Measurements from ENCODE around the gene MGAT5B. TPM values are rescaled to one million over a fixed set of nuclear protein-coding genes. Genes with fewer than 3 reads are reported as not detected.

Gene MGAT5B
- total RNA-seq, 2 donors from 2014 or later = 0.14 to 4.1 TPM

DNA sequence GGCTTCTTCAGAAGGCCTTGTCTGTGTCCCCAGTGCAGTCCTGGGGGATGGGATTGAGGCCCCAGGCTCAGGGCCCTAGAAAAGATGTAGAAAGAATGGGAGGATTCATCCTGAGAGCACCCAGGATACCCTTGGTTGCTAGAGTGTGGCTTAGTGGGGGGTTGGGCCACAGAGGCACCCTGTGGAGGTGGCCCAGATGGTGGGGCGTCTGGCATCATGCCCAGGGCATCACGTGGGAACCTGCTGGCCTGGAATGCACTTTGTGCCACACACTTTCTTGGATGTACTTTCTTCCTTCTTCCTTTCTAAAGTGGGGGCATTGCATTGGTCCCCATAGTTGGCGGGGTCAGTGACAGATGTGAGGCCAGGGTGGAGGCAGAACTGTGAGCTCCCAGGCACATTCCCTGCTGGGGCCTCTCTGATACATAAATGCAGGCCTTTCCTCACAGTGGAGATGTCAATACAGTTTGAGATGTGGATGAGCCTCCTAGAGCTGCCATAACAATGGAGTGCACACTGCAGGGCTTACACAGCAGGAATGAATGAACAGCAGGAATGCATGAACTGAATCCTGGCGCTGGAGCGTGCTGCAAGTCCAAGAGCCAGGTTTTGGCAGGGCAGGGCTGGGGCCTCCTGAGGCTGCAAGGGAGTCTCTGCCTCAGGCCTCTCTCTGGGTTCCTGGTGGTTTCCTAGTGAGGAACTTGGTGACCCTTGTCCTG is 43.3 kb downstream of the MGAT5B start:
- no peak for DNase-seq (ENCODE audit: low spot score)
- Histone ChIP-seq H3K9me3 (no peaks in the 10 kb centered on the region), H3K36me3 (no peaks in the 10 kb centered on the region), H3K4me3 (no peak overlapping the region), H3K27me3 (replicated peaks; ENCODE audit: insufficient read depth) (no peaks in the 10 kb centered on the region), H3K4me1 (replicated peaks) (no peaks in the 10 kb centered on the region), H3K27ac (no peak overlapping the region)
- intact Hi-C loops (cut with DNase I) = no loop called here
- WGBS = 57% methylated on average over 5 of the region's 5 CpGs
- TF ChIP-seq POLR2AphosphoS5 (IDR thresholded peaks at IDR 0.05) = no peak
- TF ChIP-seq POLR2A (IDR thresholded peaks at IDR 0.05) = no peak
- TF ChIP-seq, protein P1, sequence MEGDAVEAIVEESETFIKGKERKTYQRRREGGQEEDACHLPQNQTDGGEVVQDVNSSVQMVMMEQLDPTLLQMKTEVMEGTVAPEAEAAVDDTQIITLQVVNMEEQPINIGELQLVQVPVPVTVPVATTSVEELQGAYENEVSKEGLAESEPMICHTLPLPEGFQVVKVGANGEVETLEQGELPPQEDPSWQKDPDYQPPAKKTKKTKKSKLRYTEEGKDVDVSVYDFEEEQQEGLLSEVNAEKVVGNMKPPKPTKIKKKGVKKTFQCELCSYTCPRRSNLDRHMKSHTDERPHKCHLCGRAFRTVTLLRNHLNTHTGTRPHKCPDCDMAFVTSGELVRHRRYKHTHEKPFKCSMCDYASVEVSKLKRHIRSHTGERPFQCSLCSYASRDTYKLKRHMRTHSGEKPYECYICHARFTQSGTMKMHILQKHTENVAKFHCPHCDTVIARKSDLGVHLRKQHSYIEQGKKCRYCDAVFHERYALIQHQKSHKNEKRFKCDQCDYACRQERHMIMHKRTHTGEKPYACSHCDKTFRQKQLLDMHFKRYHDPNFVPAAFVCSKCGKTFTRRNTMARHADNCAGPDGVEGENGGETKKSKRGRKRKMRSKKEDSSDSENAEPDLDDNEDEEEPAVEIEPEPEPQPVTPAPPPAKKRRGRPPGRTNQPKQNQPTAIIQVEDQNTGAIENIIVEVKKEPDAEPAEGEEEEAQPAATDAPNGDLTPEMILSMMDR (IDR thresholded peaks at IDR 0.05) = no peak

GRCh38 chr17:76912421-76913164 is 44.4 kb downstream of the MGAT5B start:
- no peaks in the 10 kb centered on the region for H3K36me3 ChIP-seq
- TF ChIP-seq, protein P1 (IDR thresholded peaks at IDR 0.05) = no peak
- TF ChIP-seq POLR2AphosphoS5 (IDR thresholded peaks at IDR 0.05) = no peak
- no peaks in the 10 kb centered on the region for H3K27me3 ChIP-seq (replicated peaks; ENCODE audit: insufficient read depth)
- H3K4me3 ChIP-seq = no peak overlapping the region
- no peaks in the 10 kb centered on the region for H3K4me1 ChIP-seq (replicated peaks)
- H3K27ac ChIP-seq = no peak overlapping the region
- intact Hi-C loops (cut with DNase I) = no loop called here
- WGBS = 84% methylated on average over 28 of the region's 28 CpGs
- DNase-seq (ENCODE audit: low spot score) = no peak
- no peaks in the 10 kb centered on the region for H3K9me3 ChIP-seq

DNA sequence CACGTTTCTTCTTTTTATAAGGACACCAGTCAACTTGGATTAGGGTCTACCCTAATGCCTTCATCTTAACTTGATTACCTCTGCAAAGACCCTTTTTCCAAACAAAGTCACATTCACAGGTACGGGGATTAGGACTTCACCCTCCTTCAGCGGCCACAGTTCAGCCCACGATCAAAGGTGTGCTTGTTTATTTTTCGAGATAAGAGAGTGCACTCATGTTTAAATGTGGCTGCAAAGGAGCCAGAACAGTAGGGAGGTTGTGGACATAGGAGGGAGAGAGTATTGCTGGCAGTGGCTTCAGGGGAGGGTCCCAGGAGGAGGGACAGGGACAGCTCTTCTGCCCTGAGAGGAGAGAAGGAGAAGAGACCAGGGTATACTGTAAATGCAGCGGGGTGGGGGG is 46.7 kb downstream of the MGAT5B start:
- Histone ChIP-seq H3K9me3 (no peaks in the 10 kb centered on the region), H3K4me1 (replicated peaks) (no peaks in the 10 kb centered on the region), H3K27ac (no peak overlapping the region), H3K4me3 (no peak overlapping the region), H3K27me3 (replicated peaks; ENCODE audit: insufficient read depth) (no peaks in the 10 kb centered on the region), H3K36me3 (no peaks in the 10 kb centered on the region)
- DNase-seq (ENCODE audit: low spot score) = no peak
- TF ChIP-seq POLR2A (IDR thresholded peaks at IDR 0.05) (no peak), POLR2AphosphoS5 (IDR thresholded peaks at IDR 0.05) (no peak)
- TF ChIP-seq, protein P1 (IDR thresholded peaks at IDR 0.05) = no peak
- WGBS = 47% methylated on average over 6 of the region's 6 CpGs
- intact Hi-C loops (cut with DNase I) = no loop called here

DNA sequence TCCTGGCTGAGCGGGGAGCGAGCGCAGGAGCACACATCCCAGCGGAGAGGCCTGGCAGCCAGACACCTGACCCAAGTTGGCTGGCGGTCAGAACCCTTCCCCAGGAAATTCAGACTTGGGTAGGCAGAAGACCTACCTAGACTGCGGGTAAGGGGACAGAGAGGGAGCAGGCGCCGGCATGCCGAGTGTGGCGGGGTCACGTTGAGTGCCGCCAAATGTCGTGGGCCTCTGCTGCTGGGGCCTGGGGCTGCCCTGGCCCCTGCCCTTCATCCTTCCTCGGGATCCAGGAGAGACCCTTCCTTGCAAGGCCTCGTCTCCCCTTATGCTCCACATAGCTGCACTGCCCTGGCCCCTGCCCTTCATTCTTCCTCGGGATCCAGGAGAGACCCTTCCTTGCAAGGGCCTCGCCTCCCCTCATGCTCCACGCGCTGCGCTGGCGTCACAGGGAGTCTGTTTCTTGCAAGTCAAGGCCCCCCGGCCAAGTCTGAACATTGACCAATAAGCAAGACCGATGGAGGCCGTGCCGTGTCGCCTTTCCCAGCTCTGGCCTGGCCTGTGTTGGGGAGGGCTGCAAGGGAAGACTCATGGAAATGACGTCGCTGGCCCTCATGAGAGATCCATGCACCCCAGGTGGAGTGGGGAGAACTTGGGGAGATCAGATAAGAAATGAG is 47.8 kb downstream of the MGAT5B start:
- TF ChIP-seq POLR2AphosphoS5 (IDR thresholded peaks at IDR 0.05) (no peak), POLR2A (IDR thresholded peaks at IDR 0.05) (no peak)
- TF ChIP-seq, protein P1 (IDR thresholded peaks at IDR 0.05) = no peak
- Histone ChIP-seq H3K4me3 (no peak overlapping the region), H3K36me3 (no peaks in the 10 kb centered on the region), H3K4me1 (replicated peaks) (no peaks in the 10 kb centered on the region), H3K9me3 (no peaks in the 10 kb centered on the region), H3K27me3 (replicated peaks; ENCODE audit: insufficient read depth) (peaks cover 4% of the 10 kb centered on the region), H3K27ac (no peak overlapping the region)
- DNase-seq (ENCODE audit: low spot score) = no peak
- intact Hi-C loops (cut with DNase I) = no loop called here
- 89% methylated on average over 26 of the region's 28 CpGs for WGBS

Data from prostate gland (tissue), 2 donors.